Measurements from ENCODE around the gene SMIM23. TPM values are rescaled to one million over a fixed set of nuclear protein-coding genes. Genes with fewer than 3 reads are reported as not detected.

Gene SMIM23
- total and polyA plus RNA-seq, 2 of the 4 experiments (the other 2 are of a cell fraction) = not detected

DNA sequence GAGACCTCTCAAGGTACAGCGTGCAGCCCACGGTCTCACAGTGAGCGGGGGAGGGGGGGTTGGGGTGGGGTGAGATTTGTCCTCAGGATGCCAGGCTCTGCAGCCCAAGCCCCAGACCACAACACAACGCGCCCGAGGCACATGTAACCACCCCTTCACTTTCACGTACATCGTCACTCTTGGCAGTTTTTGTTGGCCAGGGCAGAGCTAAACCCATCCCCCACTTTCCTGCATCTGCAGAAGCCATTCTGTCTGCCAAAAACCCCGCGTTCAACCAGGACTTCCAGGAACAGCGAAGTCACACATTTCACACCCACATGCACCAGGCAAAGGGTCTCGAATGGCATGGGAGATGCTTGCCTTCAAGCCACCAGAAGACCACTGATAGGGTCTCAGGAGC lies 9.4 kb upstream of the SMIM23 start:
- no peak for ATAC-seq (ENCODE audit: low read depth)
- no TSS peak for BruUV-seq (replicated peaks)
- H2AK9ac ChIP-seq (replicated peaks; ENCODE audit: low read depth, low read length, poor library complexity) = no peak overlapping the region
- no peak overlapping the region for H4K5ac ChIP-seq (ENCODE audit: low read depth, low read length)
- H4K8ac ChIP-seq (ENCODE audit: low read depth in 2 of 2, low read length in 2 of 2) = no peak overlapping the region
- no peak overlapping the region for H2BK20ac ChIP-seq (ENCODE audit: low read depth, low read length)
- H2BK120ac ChIP-seq (ENCODE audit: low read depth, low read length) = no peak overlapping the region
- peaks cover 30% of the 10 kb centered on the region for H3K27me3 ChIP-seq (ENCODE audit: control insufficient read depth, insufficient read depth, low read length)
- DNase-seq = no peak
- H3K9me1 ChIP-seq (ENCODE audit: insufficient read depth, low read length) = no peaks in the 10 kb centered on the region
- dilution Hi-C loops (cut with HindIII; ENCODE audit: low sequenced_read_pairs, unreplicated experiment) (no loop called here), in situ Hi-C loops (cut with MboI; ENCODE audit: low sequenced_read_pairs) (no loop called here), intact Hi-C loops (cut with micrococcal nuclease) (no loop called here)
- no peak overlapping the region for H3K27ac ChIP-seq (ENCODE audit: insufficient read depth, low read length)
- no peak overlapping the region for H3K4me3 ChIP-seq (ENCODE audit: insufficient read depth, low read depth, low read length)
- H2BK5ac ChIP-seq (ENCODE audit: low read depth, low read length, poor library complexity, severe bottlenecking) = no peak overlapping the region
- no peak overlapping the region for H2BK15ac ChIP-seq (ENCODE audit: low read depth, low read length)
- H3K56ac ChIP-seq (ENCODE audit: extremely low read depth, insufficient read depth, low read length) = no peak overlapping the region
- H4K20me1 ChIP-seq (ENCODE audit: insufficient read depth, low read length) = no peaks in the 10 kb centered on the region
- H3K18ac ChIP-seq (ENCODE audit: low read depth, low read length) = no peak overlapping the region
- no peak overlapping the region for H3K23ac ChIP-seq (ENCODE audit: low read depth, low read length)
- no peak overlapping the region for H2AK5ac ChIP-seq (ENCODE audit: low read depth, low read length)
- CTCF ChIA-PET = no interaction called here
- WGBS, 2 experiments (ENCODE audit: extremely low coverage in 2 of 2, insufficient read length in 1 of 2) = 52% methylated on average over 4 of the region's 12 CpGs; no CpG with 5 or more reads in 1 of the 2 experiments
- H2AFZ ChIP-seq (replicated peaks; ENCODE audit: low read length, poor library complexity) = no peak overlapping the region
- no peak overlapping the region for H3K4ac ChIP-seq (ENCODE audit: low read depth, low read length)
- H3K4me1 ChIP-seq (ENCODE audit: control insufficient read depth, insufficient read depth, low read length) = no peaks in the 10 kb centered on the region
- peaks cover 6% of the 10 kb centered on the region for H3K9me3 ChIP-seq (ENCODE audit: control insufficient read depth, insufficient read depth, low read length)
- H3K4me2 ChIP-seq (ENCODE audit: low read depth, low read length) = no peak overlapping the region
- H3K9ac ChIP-seq (ENCODE audit: low read depth, low read length) = no peak overlapping the region
- no peaks in the 10 kb centered on the region for H3K36me3 ChIP-seq (ENCODE audit: control insufficient read depth, insufficient read depth, low read length)
- POLR2A ChIA-PET (ENCODE audit: unreplicated experiment) = no interaction called here
- no peak overlapping the region for H4K91ac ChIP-seq (ENCODE audit: insufficient read depth, low read depth, low read length)
- H3K79me1 ChIP-seq (ENCODE audit: low read depth in 1 of 2, low read length in 2 of 2) = no peaks in the 10 kb centered on the region
- TF ChIP-seq, protein P1, sequence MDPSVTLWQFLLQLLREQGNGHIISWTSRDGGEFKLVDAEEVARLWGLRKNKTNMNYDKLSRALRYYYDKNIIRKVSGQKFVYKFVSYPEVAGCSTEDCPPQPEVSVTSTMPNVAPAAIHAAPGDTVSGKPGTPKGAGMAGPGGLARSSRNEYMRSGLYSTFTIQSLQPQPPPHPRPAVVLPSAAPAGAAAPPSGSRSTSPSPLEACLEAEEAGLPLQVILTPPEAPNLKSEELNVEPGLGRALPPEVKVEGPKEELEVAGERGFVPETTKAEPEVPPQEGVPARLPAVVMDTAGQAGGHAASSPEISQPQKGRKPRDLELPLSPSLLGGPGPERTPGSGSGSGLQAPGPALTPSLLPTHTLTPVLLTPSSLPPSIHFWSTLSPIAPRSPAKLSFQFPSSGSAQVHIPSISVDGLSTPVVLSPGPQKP (IDR thresholded peaks at IDR 0.05; ENCODE audit: borderline replicate concordance, low read depth, low read length) = no peak
- TF ChIP-seq CEBPB (IDR thresholded peaks at IDR 0.05; ENCODE audit: low read depth, low read length) (no peak), RCOR1 (IDR thresholded peaks at IDR 0.05; ENCODE audit: insufficient replicate concordance, low read length) (no peak), RAD21 (IDR thresholded peaks at IDR 0.05; ENCODE audit: low read length) (no peak), MXI1 (IDR thresholded peaks at IDR 0.05; ENCODE audit: borderline replicate concordance, low read depth, low read length) (no peak), MAFK (IDR thresholded peaks at IDR 0.05; ENCODE audit: low read depth, low read length) (no peak), SMC3 (IDR thresholded peaks at IDR 0.05; ENCODE audit: low read depth, low read length) (no peak), RFX5 (IDR thresholded peaks at IDR 0.05; ENCODE audit: low read depth, low read length) (no peak), NFE2L2 (IDR thresholded peaks at IDR 0.05; ENCODE audit: low read depth, low read length) (no peak)
- TF ChIP-seq, protein P2, sequence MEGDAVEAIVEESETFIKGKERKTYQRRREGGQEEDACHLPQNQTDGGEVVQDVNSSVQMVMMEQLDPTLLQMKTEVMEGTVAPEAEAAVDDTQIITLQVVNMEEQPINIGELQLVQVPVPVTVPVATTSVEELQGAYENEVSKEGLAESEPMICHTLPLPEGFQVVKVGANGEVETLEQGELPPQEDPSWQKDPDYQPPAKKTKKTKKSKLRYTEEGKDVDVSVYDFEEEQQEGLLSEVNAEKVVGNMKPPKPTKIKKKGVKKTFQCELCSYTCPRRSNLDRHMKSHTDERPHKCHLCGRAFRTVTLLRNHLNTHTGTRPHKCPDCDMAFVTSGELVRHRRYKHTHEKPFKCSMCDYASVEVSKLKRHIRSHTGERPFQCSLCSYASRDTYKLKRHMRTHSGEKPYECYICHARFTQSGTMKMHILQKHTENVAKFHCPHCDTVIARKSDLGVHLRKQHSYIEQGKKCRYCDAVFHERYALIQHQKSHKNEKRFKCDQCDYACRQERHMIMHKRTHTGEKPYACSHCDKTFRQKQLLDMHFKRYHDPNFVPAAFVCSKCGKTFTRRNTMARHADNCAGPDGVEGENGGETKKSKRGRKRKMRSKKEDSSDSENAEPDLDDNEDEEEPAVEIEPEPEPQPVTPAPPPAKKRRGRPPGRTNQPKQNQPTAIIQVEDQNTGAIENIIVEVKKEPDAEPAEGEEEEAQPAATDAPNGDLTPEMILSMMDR (conservative IDR thresholded peaks at IDR 0.05; ENCODE audit: low read depth, low read length) = no peak
- TF ChIP-seq, protein P3, sequence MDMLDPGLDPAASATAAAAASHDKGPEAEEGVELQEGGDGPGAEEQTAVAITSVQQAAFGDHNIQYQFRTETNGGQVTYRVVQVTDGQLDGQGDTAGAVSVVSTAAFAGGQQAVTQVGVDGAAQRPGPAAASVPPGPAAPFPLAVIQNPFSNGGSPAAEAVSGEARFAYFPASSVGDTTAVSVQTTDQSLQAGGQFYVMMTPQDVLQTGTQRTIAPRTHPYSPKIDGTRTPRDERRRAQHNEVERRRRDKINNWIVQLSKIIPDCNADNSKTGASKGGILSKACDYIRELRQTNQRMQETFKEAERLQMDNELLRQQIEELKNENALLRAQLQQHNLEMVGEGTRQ (IDR thresholded peaks at IDR 0.05; ENCODE audit: low read depth, low read length) = no peak
- H3K14ac ChIP-seq (replicated peaks; ENCODE audit: low read depth, low read length) = no peak overlapping the region
